ENCODE data around the gene ZBTB16. TPM values are rescaled to one million over a fixed set of nuclear protein-coding genes. Genes with fewer than 3 reads are reported as not detected.

ZBTB16 gene
- total and polyA plus RNA-seq, 11 donors = 15.3 to 130 (median 62.8) TPM

DNA sequence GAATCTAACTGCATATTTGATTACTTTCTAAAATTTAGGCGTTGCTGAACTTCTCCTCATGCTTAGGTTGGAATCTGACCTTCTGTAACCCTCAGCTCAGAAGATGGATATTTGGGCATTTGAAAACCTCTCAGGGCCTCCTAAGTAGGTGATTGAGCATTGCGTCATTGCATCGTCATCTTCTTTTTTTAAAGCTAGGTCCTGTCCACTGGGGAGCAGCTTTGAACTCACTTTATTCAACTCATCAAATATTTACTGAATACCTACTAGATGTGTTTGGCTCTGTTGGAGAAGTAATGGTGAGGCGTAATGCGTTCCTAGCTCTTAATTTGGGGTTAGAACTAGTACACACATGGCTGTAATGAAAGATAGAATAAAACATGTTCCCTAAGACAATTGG is 56.8 kb downstream of the ZBTB16 start:
- Histone ChIP-seq H3K4me1 (peaks cover 14 to 98% (median 58%) of the 10 kb centered on the region in 12 donors), H3K9me3 (no peaks in the 10 kb centered on the region), H3K36me3 (peaks cover 0 to 3% (median 0%) of the 10 kb centered on the region in 9 donors), H3K4me3 (no peak overlapping the region), H3K27me3 (no peaks in the 10 kb centered on the region), H3K27ac (no peak overlapping the region)
- intact Hi-C loops (cut with DNase I) = loop anchor here in 4 of 10 donors (5.0 to 10.0 kb wide), 2 partner anchors 49 to 52 kb away; no protein-coding TSS in a partner anchor
- TF ChIP-seq CTCF (IDR thresholded peaks at IDR 0.05) (no peak), POLR2A (IDR thresholded peaks at IDR 0.05) (no peak)
- WGBS, 4 donors = 91 to 96% (median 95%) methylated on average over 5 of the region's 5 CpGs
- no peak for DNase-seq
- ATAC-seq = no peak

DNA sequence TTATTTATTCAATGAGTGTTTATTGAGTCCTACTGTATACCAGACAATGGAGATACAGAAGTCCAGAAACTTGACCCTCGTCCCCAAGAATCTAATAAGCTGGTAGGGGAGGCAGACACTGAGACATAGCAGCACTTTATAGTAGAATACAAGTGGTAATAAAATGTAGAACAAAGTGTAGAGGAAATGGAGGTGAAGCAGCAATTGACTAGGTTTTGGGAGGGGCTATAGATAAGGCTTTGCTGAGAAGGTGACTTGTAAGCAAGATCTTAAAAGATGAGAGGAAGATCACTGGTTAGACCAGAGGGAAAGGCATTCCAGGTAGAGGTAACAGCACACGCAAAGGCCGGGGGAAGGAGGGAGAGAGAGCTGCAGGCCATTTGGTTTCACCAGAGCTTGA is 57.3 kb downstream of the ZBTB16 start:
- TF ChIP-seq CTCF (IDR thresholded peaks at IDR 0.05) (no peak), POLR2A (IDR thresholded peaks at IDR 0.05) (no peak)
- no peaks in the 10 kb centered on the region for H3K9me3 ChIP-seq
- no peak for DNase-seq
- H3K27me3 ChIP-seq = no peaks in the 10 kb centered on the region
- H3K27ac ChIP-seq = no peak overlapping the region
- no peak for ATAC-seq
- WGBS, 4 donors = 94 to 98% (median 96%) methylated on average over 3 of the region's 3 CpGs
- H3K36me3 ChIP-seq = peaks cover 0 to 3% (median 0%) of the 10 kb centered on the region in 9 donors
- peaks cover 13 to 98% (median 58%) of the 10 kb centered on the region in 12 donors for H3K4me1 ChIP-seq
- no peak overlapping the region for H3K4me3 ChIP-seq
- intact Hi-C loops (cut with DNase I) = loop anchor here in 4 of 10 donors (5.0 to 10.0 kb wide), 2 partner anchors 49 to 52 kb away; no protein-coding TSS in a partner anchor

- Histone ChIP-seq H3K4me3 (no peak overlapping the region), H3K36me3 (peaks cover 0 to 12% (median 0%) of the 10 kb centered on the region in 9 donors), H3K4me1 (peaks cover 18 to 99% (median 70%) of the 10 kb centered on the region in 12 donors), H3K27ac (peak overlapping the region in 4 of 12 donors; percentile 6 to 69 (median 38)), H3K9me3 (no peaks in the 10 kb centered on the region), H3K27me3 (no peaks in the 10 kb centered on the region)
- WGBS, 4 donors = 94 to 98% (median 97%) methylated on average over 8 of the region's 8 CpGs
- intact Hi-C loops (cut with DNase I) = loop anchor here in 2 of 10 donors (5.0 to 10.0 kb wide), 2 partner anchors 38 to 54 kb away; no protein-coding TSS in a partner anchor
- DNase-seq (no peak), ATAC-seq (no peak)
- no peak for TF ChIP-seq CTCF (IDR thresholded peaks at IDR 0.05)
- no peak for TF ChIP-seq POLR2A (IDR thresholded peaks at IDR 0.05)
These were observed 61.1 kb downstream of the ZBTB16 start for GRCh38 chr11:114120606-114121005.

- peak overlapping the region in 6 of 12 donors; percentile 6 to 72 (median 41) for H3K27ac ChIP-seq
- ATAC-seq (no peak), DNase-seq (no peak)
- H3K4me1 ChIP-seq = peaks cover 18 to 99% (median 71%) of the 10 kb centered on the region in 12 donors
- no peaks in the 10 kb centered on the region for H3K9me3 ChIP-seq
- peaks cover 0 to 17% (median 0%) of the 10 kb centered on the region in 9 donors for H3K36me3 ChIP-seq
- intact Hi-C loops (cut with DNase I) = loop anchor here in 2 of 10 donors (5.0 to 10.0 kb wide), 2 partner anchors 39 to 54 kb away; no protein-coding TSS in a partner anchor
- TF ChIP-seq CTCF (IDR thresholded peaks at IDR 0.05) (no peak), POLR2A (IDR thresholded peaks at IDR 0.05) (no peak)
- 90 to 95% (median 92%) methylated on average over 6 of the region's 6 CpGs for WGBS, 4 donors
- no peak overlapping the region for H3K4me3 ChIP-seq
- H3K27me3 ChIP-seq = no peaks in the 10 kb centered on the region
These were observed 61.6 kb downstream of the ZBTB16 start for GRCh38 chr11:114121138-114121537.

Data from heart left ventricle (tissue), 16 donors.